AG20443 (cell line): ENCODE data around the gene BTRC.

Experiments
- DNase-seq: peaks from one replicate; pipeline ENCODE4 v3.0.0; 2012; ENCODE audit warnings: low spot score, mixed read lengths

Gene BTRC

DNA sequence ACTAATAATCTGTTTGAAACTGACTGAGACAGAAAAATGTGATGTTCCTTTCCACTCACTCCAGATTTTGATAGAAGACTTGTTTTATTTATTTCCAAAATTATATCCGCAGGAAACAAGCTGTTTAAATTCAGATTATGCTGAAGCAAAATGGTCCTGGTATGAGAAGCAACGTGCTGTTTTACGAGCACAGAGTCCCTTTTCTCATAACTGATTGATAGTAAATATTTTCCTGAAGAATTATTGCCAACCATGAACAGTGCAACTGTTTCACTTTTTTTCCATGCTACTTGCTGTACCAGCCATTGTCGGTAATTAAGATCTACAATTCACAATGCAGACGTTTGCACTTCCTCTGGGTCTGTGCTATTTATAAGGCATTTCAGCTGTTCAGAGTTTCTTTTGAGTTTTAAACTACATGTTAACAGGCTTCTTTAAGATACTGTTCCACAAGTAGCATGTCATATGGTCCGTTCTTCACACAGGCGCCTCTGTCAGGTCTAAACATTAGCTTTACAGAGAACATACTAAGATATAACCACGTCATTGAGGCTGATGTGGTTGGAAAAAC is 130.3 kb downstream of the BTRC start:
- no peak for DNase-seq

DNA sequence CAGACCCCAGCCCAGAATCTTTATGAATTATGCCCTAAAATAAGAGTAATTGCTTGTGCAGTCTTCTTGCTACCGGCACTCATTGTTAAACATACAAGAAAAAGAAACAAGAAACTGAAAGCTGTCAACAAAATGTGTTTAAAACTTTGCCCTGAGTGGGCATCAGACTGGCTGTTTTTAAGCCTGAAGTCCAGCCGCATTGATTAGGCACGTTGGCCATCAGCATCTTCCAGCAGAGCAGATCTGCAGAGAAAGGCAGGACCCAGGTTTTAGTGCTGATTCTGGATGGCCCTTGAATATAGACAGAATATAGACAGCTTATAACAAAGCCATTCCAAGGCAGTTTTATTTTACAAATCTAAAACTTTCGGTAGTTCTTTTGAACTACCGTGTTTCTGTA is 131.2 kb downstream of the BTRC start:
- no peak for DNase-seq

DNA sequence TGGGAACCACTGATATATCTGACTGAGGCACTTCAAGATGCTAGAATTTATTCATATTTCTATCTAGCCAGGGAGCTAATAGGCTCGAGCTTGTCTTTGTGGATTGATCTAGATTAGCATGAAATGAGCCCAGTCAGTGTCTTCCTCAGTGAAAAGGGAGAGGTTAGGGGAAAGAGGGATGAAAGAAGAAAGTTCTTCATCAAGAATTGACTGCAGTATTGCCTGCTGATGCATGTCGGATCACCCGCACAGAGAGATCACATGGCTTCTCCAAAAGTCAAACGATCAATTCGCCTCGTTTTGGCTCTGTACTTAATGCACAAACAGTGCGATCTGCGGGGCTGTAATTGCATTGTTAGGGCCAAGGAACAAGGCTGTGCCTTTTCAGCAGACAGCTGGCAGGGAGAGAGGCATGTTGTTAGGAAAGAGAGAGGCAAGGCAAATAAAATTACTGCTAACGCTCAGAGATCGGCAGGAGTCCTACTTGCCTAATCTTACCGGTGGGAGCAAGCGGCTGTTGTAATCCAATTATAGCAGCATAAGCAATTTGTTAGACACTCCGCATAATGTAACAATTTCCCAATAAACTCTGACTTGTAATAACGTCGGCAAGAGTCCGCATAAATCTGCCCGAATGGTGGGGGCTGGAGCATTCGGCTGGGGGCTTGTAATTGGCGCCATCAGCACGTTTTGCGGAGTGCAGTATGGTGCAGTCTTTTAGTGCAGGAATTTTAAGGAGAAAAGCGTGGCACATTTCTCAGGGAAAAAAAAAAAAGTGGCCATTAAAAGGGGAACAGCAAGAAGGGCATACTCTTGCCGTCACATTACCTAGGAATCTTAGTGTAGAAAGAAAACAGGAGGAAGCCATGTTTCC is 132.0 kb downstream of the BTRC start:
- peak; percentile 21 for DNase-seq

DNA sequence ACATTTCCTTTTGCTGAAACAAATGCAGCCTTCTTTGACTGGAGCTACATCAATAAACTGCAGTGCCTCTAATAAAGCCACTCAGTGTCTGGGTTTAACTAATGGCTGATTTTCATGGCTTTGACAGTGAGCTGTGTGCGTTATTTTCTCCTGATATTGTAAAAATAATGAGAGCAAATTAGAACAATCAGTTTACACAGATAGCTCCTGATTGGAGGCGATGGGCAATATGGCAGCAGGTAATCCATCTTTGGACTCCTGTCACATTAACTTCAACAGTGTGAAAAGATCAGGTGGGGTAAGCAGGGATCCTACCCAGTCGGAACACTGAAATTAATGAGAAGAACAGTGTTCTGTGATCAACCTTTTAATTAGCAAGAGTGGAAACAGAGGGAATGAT is 133.4 kb downstream of the BTRC start:
- DNase-seq, result no peak

DNA sequence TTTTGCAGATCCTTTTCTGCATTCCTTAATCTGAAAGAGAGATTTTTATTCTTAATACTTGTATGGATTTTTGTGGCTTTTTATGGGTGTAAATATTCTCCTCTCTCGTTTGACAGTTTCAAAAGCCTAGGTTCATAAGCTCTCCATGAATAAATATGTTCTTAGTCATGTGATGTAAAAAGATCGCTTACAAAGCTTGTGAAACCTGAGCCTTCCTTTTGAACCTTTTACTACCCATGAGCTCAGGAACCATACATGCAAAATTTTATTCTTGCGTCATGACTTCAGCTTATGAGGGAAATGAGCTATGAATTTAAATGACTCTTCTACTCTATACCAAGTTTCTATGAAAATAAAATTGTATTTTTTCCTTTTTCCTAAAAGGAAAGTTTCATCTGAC is 135.4 kb downstream of the BTRC start:
- DNase-seq, result no peak

DNA sequence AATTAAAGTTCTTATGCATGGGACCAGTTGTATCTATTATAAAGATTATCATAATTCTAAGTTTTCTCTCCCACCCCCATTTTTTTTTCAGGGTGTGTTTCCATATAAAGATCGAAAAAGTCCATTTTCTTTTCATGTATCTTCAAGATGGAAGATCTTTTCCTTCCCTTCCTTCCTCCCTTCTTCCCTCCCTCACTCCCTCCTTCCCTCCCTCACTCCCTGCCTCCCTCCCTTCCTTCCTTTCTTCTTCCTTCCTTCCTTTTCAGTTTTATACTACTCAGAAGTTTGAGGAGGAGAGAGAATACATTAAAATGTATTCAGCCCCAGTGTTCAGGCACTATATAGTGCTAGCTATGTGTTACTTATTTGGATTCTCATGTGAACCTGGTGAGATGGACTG is 136.1 kb downstream of the BTRC start:
- DNase-seq, result no peak

DNA sequence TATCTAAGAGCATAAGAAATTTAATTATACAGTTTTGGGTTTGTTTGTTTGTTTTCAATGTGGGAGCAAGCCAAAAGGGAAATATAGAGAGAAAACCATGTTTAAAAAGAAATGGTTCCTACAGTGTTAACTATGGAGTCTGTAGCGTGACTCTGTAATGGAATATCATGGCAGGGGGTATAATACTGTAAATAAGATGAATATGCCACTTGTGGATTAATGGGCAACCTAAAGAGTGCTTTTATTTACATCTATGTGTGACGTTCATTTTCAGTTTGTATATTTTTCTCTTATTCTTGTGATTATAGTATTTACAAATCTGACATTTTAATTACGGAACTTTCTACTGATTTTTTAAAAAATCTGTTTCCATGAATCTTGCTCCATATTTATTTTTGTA is 138.2 kb downstream of the BTRC start:
- no peak for DNase-seq

DNA sequence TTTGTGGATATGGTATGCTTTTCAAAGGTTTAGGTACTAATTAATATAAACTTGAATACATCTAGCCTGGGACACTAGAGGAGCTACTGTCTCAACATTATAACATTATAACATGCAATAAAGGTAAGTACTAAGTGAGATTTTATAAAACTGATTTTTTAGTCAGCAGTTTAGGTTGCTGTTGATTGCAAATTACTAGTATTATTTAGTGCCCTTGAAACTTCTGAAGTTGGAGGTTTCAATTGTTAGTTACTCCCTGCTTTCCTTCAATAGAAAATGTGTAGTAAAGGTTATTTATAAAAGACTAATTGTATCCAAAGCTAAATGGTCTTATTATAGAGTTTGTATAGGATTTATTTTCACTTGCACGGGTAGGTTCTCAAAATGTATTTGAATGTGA is 138.8 kb downstream of the BTRC start:
- no peak for DNase-seq

DNA sequence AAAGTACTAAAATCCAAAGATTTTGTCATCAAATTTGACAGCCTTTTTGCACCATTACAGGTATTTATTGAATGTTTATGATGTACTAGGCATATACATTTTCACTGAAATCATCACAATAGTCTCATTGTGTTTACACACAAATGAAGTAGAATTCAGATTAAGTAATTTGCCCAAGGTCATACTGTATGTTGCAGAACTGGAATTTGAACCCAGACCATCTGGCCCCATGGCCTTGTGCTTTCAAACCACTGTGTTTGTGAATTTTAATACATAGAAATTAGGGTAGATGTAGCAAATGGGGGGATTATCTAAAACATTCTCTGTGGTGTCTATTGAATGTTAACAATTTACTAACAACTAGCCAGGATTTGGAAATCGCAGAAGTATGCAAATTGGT is 139.3 kb downstream of the BTRC start:
- no peak for DNase-seq

DNA sequence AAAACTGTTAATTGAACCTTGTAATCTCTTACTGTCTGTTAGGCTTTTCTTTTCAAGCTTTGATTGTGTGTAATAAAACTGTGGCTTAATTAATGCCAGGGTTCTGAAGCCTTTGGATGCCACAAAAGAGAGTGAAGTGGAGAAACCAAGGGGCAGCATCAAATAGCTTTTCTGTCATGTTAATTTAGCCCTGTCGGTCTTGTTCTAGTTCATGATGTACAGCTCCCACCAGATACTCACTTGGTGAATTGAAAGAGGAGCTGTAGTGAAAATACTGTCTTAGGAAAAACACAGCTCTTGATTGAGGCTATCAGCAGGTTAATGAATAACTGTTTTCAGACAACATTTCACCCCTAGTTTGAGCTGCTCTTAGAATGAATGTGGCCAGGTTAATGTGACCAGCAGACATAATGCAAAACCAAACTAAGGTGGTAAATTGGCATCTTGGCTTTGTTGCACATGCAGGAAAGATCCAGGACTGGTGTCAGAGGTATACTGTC is 139.9 kb downstream of the BTRC start:
- DNase-seq, result no peak

DNA sequence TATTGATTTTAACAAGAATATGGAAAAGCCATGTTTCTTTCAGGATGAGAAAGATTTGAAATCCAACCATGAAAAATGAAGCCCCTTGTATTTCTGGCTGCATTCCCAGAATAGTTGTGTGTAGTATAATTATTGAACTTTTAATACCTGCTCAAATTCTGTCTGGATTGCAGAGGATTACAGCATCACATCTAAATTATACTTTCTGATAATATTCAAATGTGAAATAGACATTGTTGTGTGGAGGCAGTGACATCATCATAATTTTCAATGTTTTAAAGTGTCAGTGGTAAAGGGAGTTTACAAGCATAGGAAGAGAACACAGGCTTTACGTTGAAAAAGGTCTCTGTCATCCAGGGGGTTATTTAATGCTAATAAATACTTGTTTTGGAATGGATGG is 140.7 kb downstream of the BTRC start:
- no peak for DNase-seq

DNA sequence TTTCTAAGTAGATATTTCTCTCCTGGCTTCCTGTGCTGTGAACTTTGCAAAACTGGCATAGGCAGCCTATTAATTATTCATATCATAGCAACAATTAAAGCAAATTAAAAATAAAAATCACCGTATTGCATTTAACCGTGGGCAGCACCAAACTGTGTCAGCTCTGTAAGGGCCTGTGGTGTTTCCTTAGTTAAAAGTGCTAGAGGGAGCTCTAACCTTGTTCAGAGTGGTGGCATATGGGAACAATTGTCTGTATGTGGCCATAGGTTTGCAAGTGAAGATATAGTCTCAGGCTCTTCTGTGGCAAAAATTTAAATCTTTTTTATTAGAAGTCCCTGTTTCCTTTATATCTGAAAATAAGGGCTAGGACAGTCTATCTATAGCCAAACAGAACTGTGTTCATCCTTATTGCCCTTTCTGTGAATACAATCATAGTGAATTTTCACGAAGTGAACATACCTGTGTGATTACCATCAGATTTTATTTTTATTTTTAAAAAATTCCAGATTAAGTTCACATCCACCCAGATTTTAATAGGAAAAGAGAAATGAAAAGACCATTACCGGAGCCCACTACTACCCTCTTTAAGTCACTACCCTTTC is 141.5 kb downstream of the BTRC start:
- no peak for DNase-seq

DNA sequence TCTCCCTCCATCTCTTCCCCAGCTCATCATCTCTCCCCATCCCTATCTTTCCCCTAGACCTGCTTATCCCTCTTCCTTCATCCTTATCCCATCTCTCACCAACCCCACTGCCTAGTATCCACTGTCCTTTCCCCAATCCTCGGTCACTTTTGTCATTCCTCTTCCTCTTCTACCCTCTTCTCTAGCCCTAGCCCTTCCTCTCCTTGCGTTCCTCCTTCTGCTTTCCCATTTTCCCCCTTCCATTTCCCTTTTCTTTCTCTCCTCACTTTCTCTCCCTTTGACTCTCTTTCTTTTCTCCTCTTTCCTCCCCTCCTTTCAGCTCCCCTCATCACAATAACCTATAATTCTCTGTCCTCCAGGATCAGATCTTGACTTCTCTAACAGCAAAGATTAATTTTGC is 150.5 kb downstream of the BTRC start:
- DNase-seq, result no peak

DNA sequence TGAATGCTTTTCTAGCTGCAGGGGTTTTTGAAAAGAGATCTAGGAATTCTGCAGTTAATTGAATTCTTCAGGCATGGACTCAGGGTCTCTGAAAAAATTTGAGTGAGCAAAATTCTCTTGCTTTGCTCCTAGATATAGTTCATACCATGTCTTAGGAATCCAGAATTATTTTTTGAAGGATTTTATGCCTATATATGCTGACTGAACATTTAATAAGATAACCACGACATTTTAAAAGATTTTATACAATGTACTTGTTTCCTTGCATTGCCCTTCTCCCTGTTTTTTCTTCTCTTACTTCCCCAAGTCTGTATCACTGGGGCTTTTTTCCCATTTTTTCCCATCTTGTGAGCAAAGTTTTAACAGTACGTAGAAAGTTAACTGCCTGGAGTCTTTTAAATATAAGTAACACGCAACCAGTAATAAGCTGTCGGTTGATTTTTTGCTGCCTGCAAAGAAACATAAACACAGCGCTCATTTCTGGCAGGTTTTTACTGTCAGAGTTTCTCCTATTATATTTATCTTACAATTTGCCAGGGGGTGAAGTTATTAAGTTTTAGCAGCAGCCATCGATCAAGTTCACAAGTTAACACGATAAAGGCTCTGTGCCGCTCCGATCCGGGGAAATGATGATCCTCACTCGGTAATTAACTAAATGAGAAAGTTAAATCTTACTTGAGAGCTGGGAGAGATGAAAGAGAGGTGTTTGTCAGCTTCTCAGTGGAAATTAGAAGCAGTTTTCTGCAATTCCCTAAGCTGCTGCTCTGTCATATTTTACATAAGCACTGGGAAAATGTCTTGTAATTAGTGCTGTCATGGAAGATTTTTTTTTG is 153.1 kb downstream of the BTRC start:
- DNase-seq, result no peak

DNA sequence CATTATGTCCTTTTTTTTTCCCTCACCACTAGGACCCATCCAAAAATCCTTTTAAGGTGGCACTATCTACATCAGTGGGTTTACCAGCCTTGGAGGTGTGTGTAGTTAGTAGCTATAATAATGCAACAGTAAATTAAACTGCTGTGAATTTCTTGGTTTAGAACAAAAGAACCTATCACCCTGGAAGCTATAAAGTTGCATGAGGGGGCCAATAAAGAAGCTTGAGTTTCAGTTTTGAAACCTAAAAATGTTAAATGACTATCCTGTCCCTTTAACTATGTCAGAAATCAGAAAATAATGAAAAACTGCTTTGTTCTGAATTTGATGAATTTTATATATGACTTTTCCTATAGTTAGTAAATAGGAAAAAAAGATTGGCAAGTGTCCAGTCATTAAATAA is 153.9 kb downstream of the BTRC start:
- no peak for DNase-seq

DNA sequence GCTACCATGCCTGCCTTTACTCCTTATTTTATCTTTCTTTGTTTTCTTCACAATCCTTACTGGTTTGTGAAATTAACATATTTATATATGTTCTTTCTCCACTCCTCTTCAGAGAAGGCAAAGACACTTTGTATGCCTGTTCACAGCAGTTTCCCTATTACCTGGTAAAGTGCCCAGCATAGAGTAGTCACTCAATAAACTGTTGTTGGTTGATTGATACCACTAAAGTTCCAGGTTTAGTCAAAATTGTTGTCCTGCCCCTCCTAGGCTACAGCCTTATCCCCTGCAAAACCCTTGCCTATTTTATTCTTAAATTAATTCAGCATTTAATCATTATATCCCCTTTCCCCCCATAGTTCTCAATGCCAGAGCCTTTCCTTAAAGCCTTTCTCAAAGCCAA is 158.0 kb downstream of the BTRC start:
- no peak for DNase-seq

DNA sequence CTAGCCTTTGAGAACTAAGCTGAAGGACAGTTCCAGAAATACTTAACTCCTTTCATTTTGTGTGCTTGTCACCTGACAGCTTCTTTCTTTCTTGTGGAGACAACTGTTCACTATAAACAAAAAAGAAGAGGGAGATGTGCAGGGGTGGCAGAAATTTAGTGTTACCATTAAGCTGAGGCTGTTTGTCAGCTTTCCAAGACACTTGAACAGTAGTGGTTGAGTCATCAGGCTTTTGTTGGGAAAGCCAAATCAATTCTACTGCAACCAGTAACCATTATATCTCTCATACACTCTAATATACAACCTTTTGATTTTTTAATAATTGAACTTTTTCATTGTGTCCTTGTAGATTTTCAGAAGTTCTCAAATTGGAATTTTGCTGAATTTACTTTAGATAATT is 158.8 kb downstream of the BTRC start:
- DNase-seq, result peak; percentile 49

DNA sequence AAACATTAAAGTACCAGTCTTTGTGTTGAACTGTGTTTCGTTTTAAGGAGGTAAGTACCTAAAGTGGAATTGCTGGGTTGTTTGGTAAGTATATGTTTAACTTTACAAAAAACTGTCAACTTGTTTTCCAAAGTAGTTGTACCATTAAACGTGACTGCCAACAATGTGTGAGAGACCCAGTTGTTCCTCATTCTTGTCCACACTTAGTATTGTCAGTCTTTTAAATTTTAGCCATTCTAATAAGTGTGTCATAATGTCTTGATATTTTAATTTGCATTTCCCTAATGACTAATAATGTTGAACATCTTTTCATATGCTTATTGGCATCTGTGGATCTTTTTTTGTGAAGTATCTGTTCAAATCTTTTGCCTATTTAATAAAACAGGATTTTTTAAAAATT is 159.8 kb downstream of the BTRC start:
- no peak for DNase-seq

DNA sequence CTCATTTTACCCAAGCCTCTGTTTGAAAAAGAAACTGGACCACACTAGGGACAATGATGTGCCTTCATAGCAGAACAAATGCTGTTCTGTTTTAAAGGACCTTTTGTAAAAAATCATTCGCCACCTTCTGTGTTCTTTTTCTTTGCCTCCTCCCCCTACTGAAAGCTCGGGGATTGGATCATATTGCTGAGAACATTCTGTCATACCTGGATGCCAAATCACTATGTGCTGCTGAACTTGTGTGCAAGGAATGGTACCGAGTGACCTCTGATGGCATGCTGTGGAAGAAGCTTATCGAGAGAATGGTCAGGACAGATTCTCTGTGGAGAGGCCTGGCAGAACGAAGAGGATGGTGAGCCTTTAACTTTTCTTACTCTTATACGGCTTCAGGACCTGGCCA is 171.9 kb downstream of the BTRC start:
- DNase-seq, result no peak

DNA sequence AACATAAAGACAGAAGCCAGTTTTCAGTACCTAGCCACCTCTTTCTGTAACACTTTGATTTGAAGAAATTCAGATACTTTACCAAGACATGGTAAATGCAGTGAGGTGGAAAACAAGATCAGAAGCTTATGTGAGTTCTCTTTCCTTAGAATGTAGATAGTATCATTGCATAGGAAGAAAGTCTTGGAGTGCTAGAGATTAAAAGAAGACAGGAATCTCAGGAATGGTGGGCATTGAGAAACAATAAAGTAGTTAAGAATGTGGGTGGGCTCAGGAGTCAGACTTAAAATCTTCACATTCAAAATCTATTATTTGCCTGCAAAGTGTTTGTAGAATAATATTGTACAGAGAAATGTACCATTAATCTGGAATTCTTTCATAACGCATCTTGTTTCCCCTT is 175.2 kb downstream of the BTRC start:
- DNase-seq, result no peak

DNA sequence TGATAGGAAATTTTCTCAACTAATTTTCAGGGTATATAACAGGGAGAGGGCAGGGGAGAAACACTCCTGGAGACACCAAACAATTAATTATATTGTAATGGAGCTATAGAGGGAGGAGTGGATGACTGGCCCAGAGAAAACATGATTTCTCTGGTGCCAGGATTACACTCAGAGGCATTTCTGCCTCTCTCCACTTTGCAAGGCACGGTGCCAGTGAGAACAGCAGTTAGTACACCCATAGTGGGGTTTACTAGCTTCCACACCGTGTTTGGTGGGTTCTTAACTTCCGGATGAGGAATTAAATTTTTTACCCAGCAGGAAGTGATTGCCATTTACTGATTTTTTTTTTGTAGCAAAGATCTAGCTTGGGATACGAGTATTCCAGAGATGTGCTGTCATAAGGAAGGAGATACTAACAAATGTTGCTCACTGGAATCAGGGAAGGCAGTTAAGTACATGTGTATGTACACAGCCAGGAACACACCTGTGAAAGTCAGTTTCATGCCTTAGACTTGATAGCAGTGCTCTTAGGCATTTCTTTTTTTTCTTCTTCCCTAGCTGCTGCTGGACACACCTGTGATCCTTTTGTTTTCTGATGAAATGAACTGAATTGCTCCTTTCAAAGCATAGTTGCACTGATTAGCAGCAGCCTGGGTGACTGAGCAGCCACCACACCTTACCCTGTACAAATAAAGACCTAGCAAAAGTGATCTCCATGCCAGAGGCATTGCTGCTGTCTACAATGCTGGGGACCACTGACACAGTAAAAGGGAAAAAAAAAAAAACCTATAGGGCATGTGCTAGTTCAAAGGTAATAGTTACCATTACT is 176.0 kb downstream of the BTRC start:
- no peak for DNase-seq

DNA sequence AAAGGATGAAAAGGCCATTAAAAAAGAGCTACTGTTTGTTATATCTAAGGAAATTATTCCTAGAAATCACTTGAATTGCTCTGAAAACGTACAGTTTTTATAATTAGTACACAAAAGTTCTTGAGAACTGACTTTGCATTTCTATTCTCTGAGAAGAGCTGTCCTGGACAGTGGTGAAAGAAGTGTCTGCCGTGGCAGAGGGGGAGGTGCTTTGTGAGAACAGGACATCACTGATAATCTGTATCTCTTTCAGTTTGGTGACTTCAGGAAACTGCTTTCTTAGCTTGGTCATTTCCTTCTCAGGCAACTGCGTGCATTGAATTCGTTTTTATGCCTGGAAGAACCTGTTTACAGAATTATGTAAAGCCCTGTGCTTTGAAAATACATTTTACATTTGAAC is 182.0 kb downstream of the BTRC start:
- DNase-seq, result no peak
